ENCODE data around the gene NLRP6. TPM values are rescaled to one million over a fixed set of nuclear protein-coding genes. Genes with fewer than 3 reads are reported as not detected.

Gene NLRP6
- total and polyA plus RNA-seq, 2 experiments from 2014 or later, result not detected

DNA sequence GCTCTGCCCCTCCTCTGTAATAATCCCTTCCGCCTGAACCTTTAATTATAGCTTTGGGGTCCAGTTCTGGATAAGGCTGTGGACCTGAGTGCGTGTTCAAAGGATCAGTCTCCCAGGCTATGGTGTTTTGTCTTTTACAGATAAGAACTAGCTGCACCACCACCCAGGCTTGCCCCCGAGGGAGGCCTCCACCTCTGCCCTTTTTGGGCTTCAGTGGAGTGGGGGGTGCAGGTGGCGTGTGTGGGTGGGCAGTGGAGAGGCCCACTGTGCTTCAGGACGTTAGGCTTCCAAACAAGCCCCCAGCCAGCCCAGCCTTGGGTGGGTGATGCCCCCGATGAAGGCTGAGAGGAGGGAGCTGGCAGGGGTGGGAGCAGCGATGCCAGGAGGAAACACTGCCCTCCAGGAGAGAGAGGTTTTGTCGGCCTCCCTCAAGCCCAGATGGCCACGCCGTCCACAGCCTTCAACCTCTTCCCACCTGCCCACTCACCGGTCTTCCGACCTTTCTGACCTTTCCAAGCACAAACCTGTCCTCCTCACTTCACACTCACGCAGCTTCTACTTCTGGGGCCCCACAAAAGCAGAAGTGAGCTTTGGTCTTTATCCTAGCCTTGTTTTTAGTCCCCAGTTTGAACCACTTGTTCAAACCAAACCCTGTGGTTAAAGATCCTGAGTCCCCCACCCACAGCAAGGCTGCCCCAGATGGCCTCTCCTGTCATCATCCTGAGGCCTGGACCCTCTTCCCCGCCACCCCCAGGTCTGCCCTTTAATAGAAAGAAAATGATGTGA lies 21.1 kb upstream of the NLRP6 start:
- 62 to 72% methylated on average over 14 of the region's 14 CpGs for WGBS, 2 experiments (ENCODE audit: low coverage in 1 of 2, low lambda C conversion rate in 2 of 2, missing lambda C conversion rate in 2 of 2)
- Histone ChIP-seq H4K20me1 (ENCODE audit: insufficient read depth) (no peaks in the 10 kb centered on the region), H3K4me3 (no peak overlapping the region), H3K79me2 (ENCODE audit: insufficient read depth) (no peaks in the 10 kb centered on the region), H3K4me1 (ENCODE audit: insufficient read depth) (no peaks in the 10 kb centered on the region), H3K4me2 (ENCODE audit: unreplicated experiment) (no peak overlapping the region), H3K27me3 (replicated peaks; ENCODE audit: insufficient read depth) (no peaks in the 10 kb centered on the region), H3K27ac (no peak overlapping the region), H2AFZ (no peak overlapping the region), H3K36me3 (ENCODE audit: low read depth) (no peaks in the 10 kb centered on the region), H3K9ac (no peak overlapping the region), H3F3A (ENCODE audit: insufficient read depth) (peaks cover 11% of the 10 kb centered on the region; the same call in 1 of the 2 replicates), H3K9me3 (ENCODE audit: low read depth) (no peaks in the 10 kb centered on the region), H3K9me2 (ENCODE audit: insufficient read depth) (no peaks in the 10 kb centered on the region)
- no peak for TF ChIP-seq EZH2 (IDR thresholded peaks at IDR 0.05; ENCODE audit: insufficient read depth, poor library complexity, severe bottlenecking)
- TF ChIP-seq EZH2phosphoT487 (IDR thresholded peaks at IDR 0.05; ENCODE audit: insufficient read depth, low read depth), result no peak
- in situ Hi-C loops (cut with MboI), result no loop called here
- no peak for DNase-seq

DNA sequence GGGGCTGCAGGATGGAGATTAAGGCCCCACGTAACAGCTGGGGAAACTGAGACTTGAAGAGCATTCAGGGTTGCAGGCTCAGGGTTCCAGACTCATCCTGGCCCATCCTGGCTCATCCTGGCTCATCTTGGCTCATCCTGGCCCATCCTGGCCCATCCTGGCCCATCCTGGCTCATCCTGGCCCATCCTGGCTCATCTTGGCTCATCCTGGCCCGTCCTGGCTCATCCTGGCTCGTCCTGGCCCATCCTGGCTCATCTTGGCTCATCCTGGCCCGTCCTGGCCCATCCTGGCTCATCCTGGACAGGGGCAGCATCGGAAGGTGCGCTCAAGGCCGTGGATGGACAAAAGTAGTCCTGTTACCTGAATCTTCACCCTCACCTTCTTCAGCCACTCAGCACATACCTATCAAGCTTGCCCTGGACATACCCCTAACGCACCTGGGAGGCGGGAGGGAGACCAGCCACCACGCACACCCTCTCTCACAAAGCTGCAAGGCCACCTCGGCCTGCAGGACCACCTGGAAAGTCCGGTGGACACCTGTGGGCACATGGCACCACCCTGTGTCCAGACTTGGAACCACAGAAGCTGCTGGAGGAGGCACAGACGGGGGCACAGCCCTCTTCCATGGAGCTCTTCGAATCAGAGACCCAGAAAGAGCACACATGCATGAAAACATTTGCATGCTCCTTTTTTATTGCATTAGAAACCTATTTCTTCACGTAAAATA lies 20.3 kb upstream of the NLRP6 start:
- in situ Hi-C loops (cut with MboI), result no loop called here
- Histone ChIP-seq H3K9me2 (ENCODE audit: insufficient read depth) (no peaks in the 10 kb centered on the region), H3K4me3 (no peak overlapping the region), H2AFZ (no peak overlapping the region), H3K9ac (no peak overlapping the region), H3K4me2 (ENCODE audit: unreplicated experiment) (no peak overlapping the region), H3K27ac (no peak overlapping the region), H3F3A (ENCODE audit: insufficient read depth) (peaks cover 11% of the 10 kb centered on the region; the same call in 1 of the 2 replicates), H3K27me3 (replicated peaks; ENCODE audit: insufficient read depth) (no peaks in the 10 kb centered on the region), H3K4me1 (ENCODE audit: insufficient read depth) (no peaks in the 10 kb centered on the region), H3K79me2 (ENCODE audit: insufficient read depth) (no peaks in the 10 kb centered on the region), H4K20me1 (ENCODE audit: insufficient read depth) (no peaks in the 10 kb centered on the region), H3K9me3 (ENCODE audit: low read depth) (no peaks in the 10 kb centered on the region), H3K36me3 (ENCODE audit: low read depth) (no peaks in the 10 kb centered on the region)
- 70% methylated on average over 14 to 15 of the region's 15 CpGs for WGBS, 2 experiments (ENCODE audit: low coverage in 1 of 2, low lambda C conversion rate in 2 of 2, missing lambda C conversion rate in 2 of 2)
- DNase-seq, result peak; percentile 16
- TF ChIP-seq EZH2phosphoT487 (IDR thresholded peaks at IDR 0.05; ENCODE audit: insufficient read depth, low read depth) (no peak), EZH2 (IDR thresholded peaks at IDR 0.05; ENCODE audit: insufficient read depth, poor library complexity, severe bottlenecking) (no peak)

DNA sequence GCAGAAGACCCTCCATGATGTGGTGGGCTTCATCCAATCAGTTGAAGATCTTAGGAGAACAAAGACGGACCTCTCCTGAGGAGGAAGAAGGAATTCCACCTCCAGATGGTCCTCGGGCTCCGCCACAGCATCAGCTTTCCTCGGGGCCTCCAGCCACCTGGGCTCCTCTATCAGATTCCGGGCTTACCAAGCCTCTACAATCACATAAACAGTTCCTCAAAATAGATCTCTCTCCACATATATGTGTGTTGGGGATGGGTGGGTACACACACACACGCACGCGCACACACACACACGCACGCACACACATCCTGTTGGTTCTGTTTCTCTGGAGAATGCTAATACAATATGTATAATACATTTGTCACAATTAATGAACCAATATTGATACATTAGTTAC lies 18.8 kb upstream of the NLRP6 start:
- no peak overlapping the region for H3K9ac ChIP-seq
- in situ Hi-C loops (cut with MboI), result no loop called here
- TF ChIP-seq EZH2phosphoT487 (IDR thresholded peaks at IDR 0.05; ENCODE audit: insufficient read depth, low read depth) (no peak), EZH2 (IDR thresholded peaks at IDR 0.05; ENCODE audit: insufficient read depth, poor library complexity, severe bottlenecking) (no peak)

DNA sequence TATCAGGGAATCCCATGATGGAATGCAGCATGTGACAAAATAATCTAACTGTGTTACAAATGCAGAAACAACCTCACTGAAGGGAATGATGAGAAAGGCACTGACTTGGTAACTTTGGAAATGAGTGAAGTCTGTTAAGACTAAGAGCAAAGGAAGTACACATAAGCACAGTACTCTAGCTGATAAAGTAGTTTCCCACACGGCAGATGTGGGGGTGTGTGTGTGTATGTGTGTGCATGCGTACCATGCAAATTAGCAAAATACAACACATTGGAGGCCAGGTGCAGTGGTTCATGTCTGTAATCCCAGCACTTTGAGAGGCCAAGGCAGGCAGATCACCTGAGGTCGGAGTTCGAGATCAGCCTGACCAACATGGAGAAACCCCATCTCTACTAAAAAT lies 16.6 kb upstream of the NLRP6 start:
- Histone ChIP-seq H3K9ac (no peak overlapping the region), H3K9me3 (ENCODE audit: low read depth) (no peaks in the 10 kb centered on the region), H4K20me1 (ENCODE audit: insufficient read depth) (no peaks in the 10 kb centered on the region), H3K27ac (no peak overlapping the region), H3K4me3 (no peak overlapping the region), H2AFZ (no peak overlapping the region), H3K36me3 (ENCODE audit: low read depth) (no peaks in the 10 kb centered on the region), H3K27me3 (replicated peaks; ENCODE audit: insufficient read depth) (no peaks in the 10 kb centered on the region), H3K79me2 (ENCODE audit: insufficient read depth) (no peaks in the 10 kb centered on the region), H3F3A (ENCODE audit: insufficient read depth) (no peaks in the 10 kb centered on the region), H3K9me2 (ENCODE audit: insufficient read depth) (no peaks in the 10 kb centered on the region), H3K4me1 (ENCODE audit: insufficient read depth) (no peaks in the 10 kb centered on the region), H3K4me2 (ENCODE audit: unreplicated experiment) (no peak overlapping the region)
- DNase-seq, result no peak
- in situ Hi-C loops (cut with MboI), result no loop called here
- 79 to 81% methylated on average over 4 of the region's 4 CpGs for WGBS, 2 experiments (ENCODE audit: low coverage in 1 of 2, low lambda C conversion rate in 2 of 2, missing lambda C conversion rate in 2 of 2)
- no peak for TF ChIP-seq EZH2 (IDR thresholded peaks at IDR 0.05; ENCODE audit: insufficient read depth, poor library complexity, severe bottlenecking)
- no peak for TF ChIP-seq EZH2phosphoT487 (IDR thresholded peaks at IDR 0.05; ENCODE audit: insufficient read depth, low read depth)

More for the DNA sequence above, 18.8 kb upstream of the NLRP6 start:
- no peak overlapping the region for H3K27ac ChIP-seq
- 71 to 77% methylated on average over 9 to 10 of the region's 10 CpGs for WGBS, 2 experiments (ENCODE audit: low coverage in 1 of 2, low lambda C conversion rate in 2 of 2, missing lambda C conversion rate in 2 of 2)
- H3K36me3 ChIP-seq (ENCODE audit: low read depth), result no peaks in the 10 kb centered on the region
- H2AFZ ChIP-seq, result no peak overlapping the region
- no peaks in the 10 kb centered on the region for H3K27me3 ChIP-seq (replicated peaks; ENCODE audit: insufficient read depth)
- H3K4me2 ChIP-seq (ENCODE audit: unreplicated experiment), result no peak overlapping the region
- no peaks in the 10 kb centered on the region for H3K4me1 ChIP-seq (ENCODE audit: insufficient read depth)
- H3F3A ChIP-seq (ENCODE audit: insufficient read depth), result peaks cover 10% of the 10 kb centered on the region; the same call in 1 of the 2 replicates
- no peaks in the 10 kb centered on the region for H3K9me2 ChIP-seq (ENCODE audit: insufficient read depth)
- H3K9me3 ChIP-seq (ENCODE audit: low read depth), result no peaks in the 10 kb centered on the region
- no peaks in the 10 kb centered on the region for H4K20me1 ChIP-seq (ENCODE audit: insufficient read depth)
- no peak for DNase-seq
- no peaks in the 10 kb centered on the region for H3K79me2 ChIP-seq (ENCODE audit: insufficient read depth)
- no peak overlapping the region for H3K4me3 ChIP-seq

Data from GM23248 (cell line).